GM10266 (cell line): ENCODE results near the gene KRTAP5-6.

Experiments
- DNase-seq: peaks from one replicate; pipeline ENCODE4 v3.0.0; 2012; ENCODE audit errors: extremely low spot score
- CTCF ChIP-seq: IDR thresholded peaks from 2 replicates; pipeline ENCODE4 v1.5.1; 2012; ENCODE audit warnings: mild to moderate bottlenecking, low read depth; ENCODE audit not compliant: control insufficient read depth, insufficient read depth; ENCODE audit errors: missing control alignments

The KRTAP5-6 gene

GRCh38 chr11:1744137-1744886 is 47.3 kb downstream of the KRTAP5-6 start:
- TF ChIP-seq CTCF, result no peak
- DNase-seq, result no peak

GRCh38 chr11:1744891-1745700 is 48.1 kb downstream of the KRTAP5-6 start:
- TF ChIP-seq CTCF, result no peak
- DNase-seq, result no peak

GRCh38 chr11:1745701-1746320 is 48.8 kb downstream of the KRTAP5-6 start:
- TF ChIP-seq CTCF, result no peak
- no peak for DNase-seq

GRCh38 chr11:1746511-1746931 is 49.5 kb downstream of the KRTAP5-6 start:
- no peak for DNase-seq
- no peak for TF ChIP-seq CTCF

GRCh38 chr11:1746956-1747752 is 50.2 kb downstream of the KRTAP5-6 start:
- no peak for TF ChIP-seq CTCF
- no peak for DNase-seq
